HG03558 (cell line): ENCODE measurements around the gene GPR37L1.

Experiments used
- ATAC-seq: cut with Tn5 transposase; IDR thresholded peaks from one replicate; pipeline ENCODE4 v1.9.1; 2021; ENCODE audit warnings: moderate number of reproducible peaks; ENCODE audit not compliant: unreplicated experiment; ENCODE audit errors: extremely low read depth

Gene GPR37L1

GRCh38 chr1:202152399-202152798, 29.7 kb downstream of the GPR37L1 start:
- no peak for ATAC-seq

- ATAC-seq = no peak
Observed at GRCh38 chr1:202153284-202153683, 30.6 kb downstream of the GPR37L1 start.

GRCh38 chr1:202154148-202154765, 31.5 kb downstream of the GPR37L1 start:
- ATAC-seq = no peak

GRCh38 chr1:202154766-202155477, 32.2 kb downstream of the GPR37L1 start:
- no peak for ATAC-seq

GRCh38 chr1:202155478-202156021, 32.8 kb downstream of the GPR37L1 start:
- no peak for ATAC-seq

GRCh38 chr1:202156590-202156989, 33.9 kb downstream of the GPR37L1 start:
- ATAC-seq = no peak

- no peak for ATAC-seq
Observed at GRCh38 chr1:202157945-202158344, 35.2 kb downstream of the GPR37L1 start.

GRCh38 chr1:202158810-202159533, 36.3 kb downstream of the GPR37L1 start:
- ATAC-seq = no peak

GRCh38 chr1:202159534-202160371, 37.0 kb downstream of the GPR37L1 start:
- ATAC-seq = no peak

GRCh38 chr1:202160377-202160940, 37.7 kb downstream of the GPR37L1 start, which contains the start of gene PTPN7:
PTPN7 (minus strand) TSS chr1:202160602; CDS start chr1:202159402, 1,200 bp downstream.
- ATAC-seq = no peak

- ATAC-seq = no peak
Observed at GRCh38 chr1:202161151-202162046, 38.7 kb downstream of the GPR37L1 start.

GRCh38 chr1:202162047-202162417, 39.3 kb downstream of the GPR37L1 start:
- no peak for ATAC-seq

GRCh38 chr1:202162418-202163280, 39.9 kb downstream of the GPR37L1 start:
- no peak for ATAC-seq

GRCh38 chr1:202163281-202164270, 40.9 kb downstream of the GPR37L1 start:
- no peak for ATAC-seq

- ATAC-seq = no peak
Observed at GRCh38 chr1:202164271-202165037, 41.7 kb downstream of the GPR37L1 start.
